Testis (tissue), 3 donors: ENCODE data around the gene DUOX1. TPM values are rescaled to one million over a fixed set of nuclear protein-coding genes. Genes with fewer than 3 reads are reported as not detected.

Experiments
- DNase-seq: peaks from one replicate; pipeline ENCODE4 v3.0.0-alpha.2; 2019
- H3K27ac ChIP-seq, 2 donors: fragments of 200-600 bp; sonication (generic); one replicate each; pipeline ENCODE4 v1.5.1; 2019
- H3K27me3 ChIP-seq: fragments of 200-600 bp; sonication (generic); one replicate; pipeline ENCODE4 v1.5.1; 2019
- H3K36me3 ChIP-seq: fragments of 200-600 bp; sonication (generic); one replicate; pipeline ENCODE4 v1.5.1; 2017; ENCODE audit warnings: low read depth; ENCODE audit errors: missing control alignments
- H3K4me1 ChIP-seq: fragments of 200-600 bp; sonication (generic); one replicate; pipeline ENCODE4 v1.5.1; 2019
- H3K4me3 ChIP-seq, 2 donors: fragments of 200-600 bp; sonication (generic); one replicate each; pipeline ENCODE4 v1.5.1; 2017 to 2019
- H3K9me3 ChIP-seq: fragments of 200-600 bp; sonication (generic); one replicate; pipeline ENCODE4 v1.5.1; 2017
- POLR2A ChIP-seq: fragments of 450-650 bp; IDR thresholded peaks from one replicate; pipeline ENCODE4 v1.6.1; 2017; ENCODE audit warnings: antibody characterized with exemption, mild to moderate bottlenecking, moderate library complexity
- WGBS, 2 donors: methylation state at CpG; one replicate each; pipeline ENCODE4 v1.1.5; 2018; 5-methylcytosine and 5-hydroxymethylcytosine counted together
- intact Hi-C: fragments of 100-400 bp; cut with DNase I; formaldehyde crosslinking; loops from one replicate; pipeline ENCODE4 v1.15.1; 2023; ENCODE audit warnings: low total_unique reads
- polyA plus RNA-seq: library from polyadenylated mRNA; stranded (reverse); fragments of 350-450 nt; fragmentation: Illumina TruSeq; extraction: RNeasy Lipid Tissue Mini Kit (QIAGEN cat#74804); gene quantifications from one replicate; pipeline ENCODE4 v1.2.3, GENCODE V29; 2014; ENCODE audit warnings: low read depth, low replicate concordance; ENCODE audit not compliant: insufficient read depth
- total RNA-seq, 2 donors: library from RNA; depleted of rRNA; stranded (reverse); fragments of >200 nt; gene quantifications; one replicate each; pipeline ENCODE4 v1.2.3, GENCODE V29; 2016
- TF ChIP-seq, protein P1 (sequence below), 3 experiments: fragments of 450-650 bp in 2 of 3; fragments of 200-600 bp in 1 of 3; sonication (generic) in 1 of 3; IDR thresholded peaks; one replicate each; pipeline ENCODE4 v1.5.1; 2016 to 2019; ENCODE audit warnings: antibody characterized with exemption in 3 of 3, mild to moderate bottlenecking in 2 of 3, moderate library complexity in 1 of 3

The DUOX1 gene
- total and polyA plus RNA-seq, 3 donors from 2014 or later = 2.8 to 5.7 (median 5.3) TPM

GRCh38 chr15:45117308-45118130 lies 12.3 kb upstream of the DUOX1 start:
- no peak overlapping the region for H3K27ac ChIP-seq
- no peaks in the 10 kb centered on the region for H3K36me3 ChIP-seq
- peak overlapping the region in 1 of 2 donors; percentile 14 for H3K4me3 ChIP-seq
- H3K9me3 ChIP-seq = no peaks in the 10 kb centered on the region
- 29 to 31% methylated on average over 33 of the region's 33 CpGs for WGBS, 2 donors
- no peaks in the 10 kb centered on the region for H3K27me3 ChIP-seq
- peaks cover 14% of the 10 kb centered on the region for H3K4me1 ChIP-seq
- DNase-seq = no peak
- intact Hi-C loops = no loop called here
- TF ChIP-seq, protein P1, sequence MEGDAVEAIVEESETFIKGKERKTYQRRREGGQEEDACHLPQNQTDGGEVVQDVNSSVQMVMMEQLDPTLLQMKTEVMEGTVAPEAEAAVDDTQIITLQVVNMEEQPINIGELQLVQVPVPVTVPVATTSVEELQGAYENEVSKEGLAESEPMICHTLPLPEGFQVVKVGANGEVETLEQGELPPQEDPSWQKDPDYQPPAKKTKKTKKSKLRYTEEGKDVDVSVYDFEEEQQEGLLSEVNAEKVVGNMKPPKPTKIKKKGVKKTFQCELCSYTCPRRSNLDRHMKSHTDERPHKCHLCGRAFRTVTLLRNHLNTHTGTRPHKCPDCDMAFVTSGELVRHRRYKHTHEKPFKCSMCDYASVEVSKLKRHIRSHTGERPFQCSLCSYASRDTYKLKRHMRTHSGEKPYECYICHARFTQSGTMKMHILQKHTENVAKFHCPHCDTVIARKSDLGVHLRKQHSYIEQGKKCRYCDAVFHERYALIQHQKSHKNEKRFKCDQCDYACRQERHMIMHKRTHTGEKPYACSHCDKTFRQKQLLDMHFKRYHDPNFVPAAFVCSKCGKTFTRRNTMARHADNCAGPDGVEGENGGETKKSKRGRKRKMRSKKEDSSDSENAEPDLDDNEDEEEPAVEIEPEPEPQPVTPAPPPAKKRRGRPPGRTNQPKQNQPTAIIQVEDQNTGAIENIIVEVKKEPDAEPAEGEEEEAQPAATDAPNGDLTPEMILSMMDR (IDR thresholded peaks at IDR 0.05) = no peak
- no peak for TF ChIP-seq POLR2A

DNA sequence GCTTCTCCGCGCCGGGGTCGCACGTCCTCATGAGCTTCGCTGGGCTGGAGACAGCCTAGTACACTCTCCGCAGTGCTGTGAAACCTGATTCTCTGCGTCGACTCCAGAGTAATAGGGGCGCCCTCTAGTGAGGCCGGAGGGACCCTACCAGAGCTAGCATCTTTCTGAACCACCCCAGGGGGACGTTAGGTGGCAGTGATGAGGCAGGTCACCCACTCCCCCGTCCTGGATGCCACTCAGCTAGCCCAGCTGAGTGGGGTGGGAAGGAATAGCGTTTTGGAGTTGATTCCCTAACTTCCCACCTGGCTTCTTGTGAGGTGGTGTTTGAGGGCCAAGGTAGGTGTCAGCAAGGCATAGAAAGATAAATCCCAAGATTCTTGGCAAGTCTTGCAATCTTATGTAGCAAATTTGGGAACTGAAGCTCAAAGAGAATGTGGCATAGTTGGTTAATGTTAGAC lies 11.6 kb upstream of the DUOX1 start:
- Histone ChIP-seq H3K36me3 (no peaks in the 10 kb centered on the region), H3K27ac (no peak overlapping the region), H3K9me3 (no peaks in the 10 kb centered on the region), H3K4me1 (peaks cover 8% of the 10 kb centered on the region), H3K4me3 (peak overlapping the region in 1 of 2 donors; percentile 14), H3K27me3 (no peaks in the 10 kb centered on the region)
- DNase-seq = peak; percentile 95
- TF ChIP-seq, protein P1 (IDR thresholded peaks at IDR 0.05) = peak; percentile 84 to 88 (median 88)
- TF ChIP-seq POLR2A = no peak
- intact Hi-C loops = no loop called here
- WGBS, 2 donors = 1 to 2% methylated on average over 14 of the region's 14 CpGs

- Histone ChIP-seq H3K36me3 (no peaks in the 10 kb centered on the region), H3K9me3 (no peaks in the 10 kb centered on the region), H3K4me3 (no peak overlapping the region), H3K4me1 (peaks cover 8% of the 10 kb centered on the region), H3K27ac (no peak overlapping the region), H3K27me3 (no peaks in the 10 kb centered on the region)
- 90 to 93% methylated on average over 3 to 5 of the region's 5 CpGs for whole genome bisulfite sequencing, 2 donors
- TF ChIP-seq POLR2A = no peak
- DNase-seq = no peak
- intact Hi-C loops = no loop called here
These were observed 10.8 kb upstream of the DUOX1 start for GRCh38 chr15:45118996-45119395.

DNA sequence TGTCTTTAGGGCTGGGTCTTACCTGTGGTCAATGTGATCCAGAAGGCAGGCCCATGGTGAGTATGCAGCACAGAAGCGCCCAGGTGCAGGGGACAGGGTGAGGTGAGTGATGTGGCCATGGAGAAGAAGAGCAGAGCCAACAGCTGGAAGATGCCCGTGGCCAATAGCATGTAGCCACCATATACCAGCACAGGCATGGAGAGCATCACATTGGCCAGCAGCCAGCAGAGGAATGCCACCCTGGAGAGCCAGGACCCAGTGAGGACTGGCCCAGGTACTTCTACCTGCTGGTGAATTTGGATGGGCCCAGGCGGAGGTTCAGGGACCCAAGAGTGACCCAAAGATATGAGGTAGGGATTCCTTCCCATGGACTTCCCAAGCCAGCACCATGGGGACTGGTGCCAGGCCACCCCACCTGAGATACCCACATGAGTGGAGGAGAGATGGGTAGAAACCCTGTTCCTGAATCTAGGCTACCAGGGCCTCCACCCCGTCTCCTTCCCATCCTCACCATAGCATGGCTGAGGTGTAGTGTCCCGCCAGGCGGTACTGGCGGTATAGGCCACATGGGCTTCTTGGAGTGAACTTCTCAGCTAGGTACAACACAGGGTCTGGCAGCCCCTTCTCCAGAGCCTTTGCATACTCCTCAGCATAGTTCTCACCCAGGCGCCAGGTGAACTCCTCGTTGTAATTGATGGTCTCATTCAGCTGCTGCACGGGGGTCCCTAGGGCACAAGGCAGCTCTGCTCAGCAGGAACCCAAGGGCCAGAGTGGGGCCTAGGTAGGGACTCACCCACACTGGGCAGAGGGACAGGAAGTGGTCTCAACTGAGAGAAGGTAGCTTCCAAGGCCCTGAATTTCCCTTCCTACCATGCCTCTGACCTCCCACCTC lies 9.5 kb upstream of the DUOX1 start:
- no peak for DNase-seq
- TF ChIP-seq, protein P1 (IDR thresholded peaks at IDR 0.05) = no peak
- TF ChIP-seq POLR2A = no peak
- Histone ChIP-seq H3K36me3 (no peaks in the 10 kb centered on the region), H3K27me3 (no peaks in the 10 kb centered on the region), H3K27ac (no peak overlapping the region), H3K9me3 (no peaks in the 10 kb centered on the region), H3K4me1 (peaks cover 4% of the 10 kb centered on the region), H3K4me3 (no peak overlapping the region)
- 93 to 100% methylated on average over 6 to 10 of the region's 10 CpGs for WGBS, 2 donors
- intact Hi-C loops = no loop called here

DNA sequence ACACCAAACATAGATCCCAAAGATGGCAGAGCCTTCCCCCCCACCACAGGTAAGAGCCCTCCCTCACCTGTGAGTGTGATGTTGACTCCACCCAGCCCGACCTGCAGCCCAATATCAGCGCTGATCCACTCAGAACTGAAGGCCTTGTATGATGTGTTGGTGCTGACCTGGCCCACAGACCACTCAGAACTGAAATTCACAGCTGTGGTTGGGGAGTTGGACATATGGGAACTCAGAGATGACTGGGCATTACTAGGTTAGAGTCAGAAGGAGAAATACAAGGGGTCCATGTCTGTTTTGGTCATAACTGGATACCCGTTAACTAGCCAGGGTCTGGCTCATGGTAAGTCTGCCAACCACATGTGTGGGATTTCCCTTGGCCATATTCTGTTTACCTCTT lies 8.8 kb upstream of the DUOX1 start:
- H3K9me3 ChIP-seq = no peaks in the 10 kb centered on the region
- H3K36me3 ChIP-seq = no peaks in the 10 kb centered on the region
- no peak for DNase-seq
- H3K4me1 ChIP-seq = peaks cover 4% of the 10 kb centered on the region
- TF ChIP-seq POLR2A = no peak
- TF ChIP-seq, protein P1 (IDR thresholded peaks at IDR 0.05) = no peak
- intact Hi-C loops = no loop called here
- H3K27me3 ChIP-seq = no peaks in the 10 kb centered on the region
- no peak overlapping the region for H3K4me3 ChIP-seq
- WGBS, 2 donors = 91 to 94% methylated on average over 3 of the region's 3 CpGs
- no peak overlapping the region for H3K27ac ChIP-seq
